GM21447 (cell line): ENCODE results near the gene CLSTN1.
A peak's percentile ranks its signal among the peaks of the same experiment; 100 is the strongest.

Source experiments
- ATAC-seq: cut with Tn5 transposase; IDR thresholded peaks from one replicate; pipeline ENCODE4 v1.9.1; 2021; ENCODE audit not compliant: unreplicated experiment

Gene CLSTN1

GRCh38 chr1:9689011-9689706, 134.6 kb downstream of the CLSTN1 start:
- peak; percentile 44 for ATAC-seq

DNA sequence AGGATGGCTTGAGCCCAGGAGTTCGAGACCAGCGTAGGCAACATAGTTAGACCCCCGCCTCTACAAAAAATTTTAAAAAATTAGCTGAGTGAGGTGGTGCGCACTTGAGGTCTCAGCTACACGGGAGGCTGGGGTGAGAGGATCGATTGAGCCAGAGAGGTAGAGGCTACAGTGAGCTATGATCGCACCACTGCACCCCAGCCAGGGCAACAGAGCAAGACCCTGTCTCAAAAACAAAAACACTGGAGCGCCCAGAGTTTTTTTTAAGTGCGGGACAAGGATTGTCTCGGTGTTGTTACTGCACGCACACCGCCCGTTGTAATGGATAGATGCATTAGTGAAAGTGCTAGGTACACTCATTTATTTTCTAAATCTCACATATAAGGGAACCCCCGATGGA, 135.2 kb downstream of the CLSTN1 start:
- ATAC-seq: no peak

DNA sequence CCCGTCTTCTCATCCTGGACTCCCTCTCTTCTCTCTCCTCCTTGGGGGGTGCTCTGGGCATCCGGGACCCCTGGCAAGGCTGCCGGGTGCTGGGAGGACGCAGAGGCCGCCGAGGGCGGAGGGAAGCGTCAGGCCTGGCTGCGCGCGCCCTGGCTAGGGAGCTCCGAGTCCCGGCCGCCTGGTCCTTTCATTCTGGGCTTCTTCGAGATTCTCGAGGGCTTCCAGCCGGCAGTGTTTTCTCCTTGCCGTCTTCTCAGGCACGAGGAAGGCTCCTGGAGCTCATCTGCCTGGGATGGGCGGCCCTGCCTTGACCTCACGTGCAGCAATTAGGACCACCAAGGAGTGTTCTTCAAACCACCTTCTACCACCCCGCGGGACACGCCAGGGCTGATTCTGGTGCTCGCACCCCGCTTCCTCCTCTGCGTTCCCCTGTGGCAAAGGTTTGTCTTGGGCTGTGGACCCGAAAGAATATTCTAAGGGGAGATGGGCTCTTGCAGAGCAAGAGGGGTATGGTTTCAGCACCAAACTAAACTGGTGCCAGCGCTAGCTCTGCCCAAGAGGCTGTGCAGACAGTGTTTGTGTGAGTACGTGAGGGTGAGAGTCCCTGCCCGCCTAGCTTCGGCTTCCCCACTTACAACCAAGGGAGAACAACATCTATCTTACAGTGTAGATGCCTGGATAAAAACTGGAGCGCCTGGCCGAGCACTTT, 135.7 kb downstream of the CLSTN1 start:
- no peak for ATAC-seq

- ATAC-seq: peak; percentile 38
Measured at GRCh38 chr1:9687120-9687873, 136.5 kb downstream of the CLSTN1 start.

- ATAC-seq: no peak
Measured at GRCh38 chr1:9684801-9685200, 139.0 kb downstream of the CLSTN1 start.

GRCh38 chr1:9680828-9681227, 142.9 kb downstream of the CLSTN1 start:
- peak; percentile 68 for ATAC-seq

DNA sequence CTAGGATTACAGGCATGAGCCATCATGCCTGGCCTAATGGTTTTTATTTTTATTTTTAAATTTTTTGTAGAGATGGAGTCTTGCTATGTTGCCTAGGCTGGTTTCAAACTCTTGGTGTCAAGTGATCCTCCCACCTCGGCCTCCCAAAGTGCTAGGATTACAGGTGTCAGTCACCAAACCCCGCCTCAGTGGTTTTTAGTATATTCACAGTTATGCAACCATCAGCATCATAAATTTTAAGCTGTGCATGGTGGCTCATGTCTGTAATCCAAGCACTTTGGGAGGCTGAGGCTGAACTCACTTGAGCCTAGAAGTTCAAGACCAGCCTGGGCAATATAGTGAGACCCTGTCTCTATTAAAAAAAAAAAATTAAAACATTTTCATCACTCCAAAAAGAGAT, 143.7 kb downstream of the CLSTN1 start:
- no peak for ATAC-seq
